ENCODE results near the gene SUGCT.

The SUGCT gene

GRCh38 chr7:40535678-40536077 is 400.9 kb downstream of the SUGCT start:
- DNase-seq = no peak

- no peak for DNase-seq
Measured at GRCh38 chr7:40536421-40536820, 401.6 kb downstream of the SUGCT start.

- DNase-seq = peak; percentile 13
Measured at GRCh38 chr7:40538281-40538680, 403.5 kb downstream of the SUGCT start.

GRCh38 chr7:40541336-40541735 is 406.5 kb downstream of the SUGCT start:
- no peak for DNase-seq

- no peak for DNase-seq
Measured at GRCh38 chr7:40542982-40543741, 408.4 kb downstream of the SUGCT start.

- peak; percentile 24 for DNase-seq
Measured at GRCh38 chr7:40544221-40544723, 409.5 kb downstream of the SUGCT start.

GRCh38 chr7:40544871-40545303 is 410.1 kb downstream of the SUGCT start:
- peak; percentile 45 for DNase-seq

GRCh38 chr7:40545739-40546138 is 410.9 kb downstream of the SUGCT start:
- DNase-seq = no peak

GRCh38 chr7:40546616-40547501 is 412.1 kb downstream of the SUGCT start:
- peak; percentile 38 for DNase-seq

GRCh38 chr7:40549372-40550039 is 414.7 kb downstream of the SUGCT start:
- no peak for DNase-seq

- peak; percentile 71 for DNase-seq
Measured at GRCh38 chr7:40551685-40552576, 417.1 kb downstream of the SUGCT start.

GRCh38 chr7:40560672-40561071 is 425.9 kb downstream of the SUGCT start:
- DNase-seq = no peak

GRCh38 chr7:40566879-40567278 is 432.1 kb downstream of the SUGCT start:
- no peak for DNase-seq

- DNase-seq = no peak
Measured at GRCh38 chr7:40569326-40569725, 434.5 kb downstream of the SUGCT start.

GRCh38 chr7:40570223-40570622 is 435.4 kb downstream of the SUGCT start:
- DNase-seq = peak; percentile 58

GRCh38 chr7:40571796-40572195 is 437.0 kb downstream of the SUGCT start:
- DNase-seq = peak; percentile 88

- DNase-seq = peak; percentile 81
Measured at GRCh38 chr7:40572810-40573465, 438.1 kb downstream of the SUGCT start.

GRCh38 chr7:40579401-40579800 is 444.6 kb downstream of the SUGCT start:
- DNase-seq = peak; percentile 49

GRCh38 chr7:40580776-40581175 is 446.0 kb downstream of the SUGCT start:
- DNase-seq = no peak

GRCh38 chr7:40582539-40582938 is 447.7 kb downstream of the SUGCT start:
- no peak for DNase-seq
